Kidney epithelial cell (primary cell): ENCODE measurements around the gene APOF. TPM values are rescaled to one million over a fixed set of nuclear protein-coding genes. Genes with fewer than 3 reads are reported as not detected.
"Not testable (repeated sequence)": the region's sequence is repeated elsewhere in the genome, so short reads cannot be mapped to it uniquely, and the experiment has no call there.

Experiments
- DNase-seq: peaks from one replicate; pipeline ENCODE4 v3.0.0-alpha.2; 2010; ENCODE audit warnings: low read depth
- H3K27me3 ChIP-seq: 2 replicates; pipeline ENCODE4 v1.6.0; 2011; ENCODE audit warnings: low read length; ENCODE audit not compliant: control insufficient read depth, insufficient read depth
- H3K36me3 ChIP-seq: 2 replicates; pipeline ENCODE4 v1.5.1; 2011; ENCODE audit warnings: low read length; ENCODE audit not compliant: control insufficient read depth, insufficient read depth
- H3K4me3 ChIP-seq: 2 replicates; pipeline ENCODE4 v1.5.1; 2011; ENCODE audit warnings: low read depth, mild to moderate bottlenecking, control low read depth, low read length
- CTCF ChIP-seq: IDR thresholded peaks from 2 replicates; pipeline ENCODE4 v1.5.1; 2011; ENCODE audit warnings: mild to moderate bottlenecking, moderate library complexity, low read length, control low read depth, inconsistent platforms; ENCODE audit not compliant: insufficient read depth, poor library complexity, severe bottlenecking
- total RNA-seq: library from RNA; depleted of rRNA; stranded (reverse); fragments of >200 nt; gene quantifications from 2 replicates; pipeline ENCODE4 v1.2.3, GENCODE V29; 2015

APOF gene
- total RNA-seq, 1 donor from 2014 or later, result not detected

- Histone ChIP-seq H3K36me3 (peaks cover 4% of the 10 kb centered on the region), H3K27me3 (no peaks in the 10 kb centered on the region), H3K4me3 (no peak overlapping the region)
- no peak for DNase-seq
- no peak for TF ChIP-seq CTCF
Measured at GRCh38 chr12:56351325-56351724, 11.3 kb downstream of the APOF start.

GRCh38 chr12:56350662-56351061 lies 12.0 kb downstream of the APOF start:
- H3K4me3 ChIP-seq, result no peak overlapping the region
- DNase-seq, result no peak
- no peak for TF ChIP-seq CTCF
- H3K27me3 ChIP-seq, result no peaks in the 10 kb centered on the region
- peaks cover 4% of the 10 kb centered on the region for H3K36me3 ChIP-seq

- no peak for TF ChIP-seq CTCF
- DNase-seq, result no peak
- Histone ChIP-seq H3K4me3 (no peak overlapping the region), H3K36me3 (peaks cover 3% of the 10 kb centered on the region), H3K27me3 (no peaks in the 10 kb centered on the region)
Measured at GRCh38 chr12:56348776-56349175, 13.9 kb downstream of the APOF start.

- not testable (repeated sequence) for DNase-seq, H3K27me3 ChIP-seq, H3K36me3 ChIP-seq, H3K4me3 ChIP-seq
Measured at GRCh38 chr12:56347255-56347654, 15.4 kb downstream of the APOF start.

- Histone ChIP-seq H3K27me3 (no peaks in the 10 kb centered on the region), H3K4me3 (no peak overlapping the region), H3K36me3 (peaks cover 4% of the 10 kb centered on the region)
- TF ChIP-seq CTCF, result no peak
- no peak for DNase-seq
Measured at GRCh38 chr12:56346675-56347074, 16.0 kb downstream of the APOF start.

- DNase-seq, H3K27me3 ChIP-seq, H3K36me3 ChIP-seq, H3K4me3 ChIP-seq: not testable (repeated sequence)
Measured at GRCh38 chr12:56342290-56342689, 20.4 kb downstream of the APOF start.

GRCh38 chr12:56341616-56342015 lies 21.0 kb downstream of the APOF start:
- peaks cover 3% of the 10 kb centered on the region for H3K36me3 ChIP-seq
- no peak for TF ChIP-seq CTCF
- H3K27me3 ChIP-seq, result no peaks in the 10 kb centered on the region
- no peak overlapping the region for H3K4me3 ChIP-seq
- no peak for DNase-seq
